Glomerular endothelial cell (primary cell): ENCODE results near the gene STK39. TPM values are rescaled to one million over a fixed set of nuclear protein-coding genes. Genes with fewer than 3 reads are reported as not detected.

Source experiments
- DNase-seq: peaks from one replicate; pipeline ENCODE4 v3.0.0-alpha.2; 2011; ENCODE audit warnings: low read depth, low spot score; ENCODE audit errors: extremely low read depth
- total RNA-seq: library from RNA; depleted of rRNA; stranded (reverse); fragments of >200 nt; gene quantifications from 2 replicates; pipeline ENCODE4 v1.2.3, GENCODE V29; 2015

The STK39 gene
- total RNA-seq, 1 donor from 2014 or later = 11.8 TPM

GRCh38 chr2:168165985-168166901 is 81.2 kb downstream of the STK39 start:
- DNase-seq = no peak

- no peak for DNase-seq
Measured at GRCh38 chr2:168165397-168165796, 82.0 kb downstream of the STK39 start.

GRCh38 chr2:168160897-168161296 is 86.5 kb downstream of the STK39 start:
- DNase-seq = no peak

GRCh38 chr2:168159754-168160585 is 87.4 kb downstream of the STK39 start:
- DNase-seq = no peak

- no peak for DNase-seq
Measured at GRCh38 chr2:168158586-168158985, 88.8 kb downstream of the STK39 start.

- DNase-seq = no peak
Measured at GRCh38 chr2:168157926-168158325, 89.5 kb downstream of the STK39 start.

- no peak for DNase-seq
Measured at GRCh38 chr2:168157070-168157469, 90.3 kb downstream of the STK39 start.

GRCh38 chr2:168156661-168157060 is 90.7 kb downstream of the STK39 start:
- no peak for DNase-seq

- DNase-seq = no peak
Measured at GRCh38 chr2:168155680-168156079, 91.7 kb downstream of the STK39 start.

GRCh38 chr2:168155046-168155445 is 92.3 kb downstream of the STK39 start:
- DNase-seq = no peak

GRCh38 chr2:168152902-168153530 is 94.4 kb downstream of the STK39 start:
- no peak for DNase-seq

- no peak for DNase-seq
Measured at GRCh38 chr2:168149986-168150385, 97.4 kb downstream of the STK39 start.

- no peak for DNase-seq
Measured at GRCh38 chr2:168149150-168149974, 98.0 kb downstream of the STK39 start.

GRCh38 chr2:168147830-168148794 is 99.3 kb downstream of the STK39 start:
- DNase-seq = no peak

- DNase-seq = no peak
Measured at GRCh38 chr2:168146892-168147810, 100.2 kb downstream of the STK39 start.

GRCh38 chr2:168145426-168146310 is 101.7 kb downstream of the STK39 start:
- DNase-seq = no peak

- no peak for DNase-seq
Measured at GRCh38 chr2:168145011-168145410, 102.4 kb downstream of the STK39 start.
